ENCODE measurements around the gene DENND2D. TPM values are rescaled to one million over a fixed set of nuclear protein-coding genes. Genes with fewer than 3 reads are reported as not detected.
A peak's percentile ranks its signal among the peaks of the same experiment; 100 is the strongest.

DENND2D gene

GRCh38 chr1:111139324-111139955 lies 61.0 kb downstream of the DENND2D start:
- Histone ChIP-seq H4K91ac (ENCODE audit: low read depth, low read length, poor library complexity) (no peak overlapping the region), H3K9ac (ENCODE audit: low read depth, low read length, poor library complexity) (peak overlapping the region; percentile 90), H3K9me3 (replicated peaks in 1 of 2; ENCODE audit: control insufficient read depth in 2 of 2, insufficient read depth in 1 of 2, low read depth in 1 of 2, low read length in 2 of 2) (no peaks in the 10 kb centered on the region), H3K79me1 (ENCODE audit: low read depth, low read length) (peaks cover 2% of the 10 kb centered on the region), H2AFZ (ENCODE audit: low read length) (peak overlapping the region; percentile 99), H2BK120ac (ENCODE audit: low read depth, low read length) (no peak overlapping the region), H3K23ac (ENCODE audit: low read depth, low read length, poor library complexity) (peak overlapping the region; percentile 98), H2BK15ac (ENCODE audit: low read length) (peak overlapping the region; percentile 94), H2BK12ac (ENCODE audit: low read length) (peak overlapping the region; percentile 100), H3K27ac (replicated peaks; ENCODE audit: low read length) (peak overlapping the region; percentile 99), H3K4me1 (ENCODE audit: control insufficient read depth in 2 of 2, insufficient read depth in 1 of 2, low read depth in 1 of 2, low read length in 2 of 2) (peaks cover 0 to 11% of the 10 kb centered on the region in 2 donors), H2BK5ac (ENCODE audit: low read length) (peak overlapping the region; percentile 93), H3K4ac (ENCODE audit: low read length) (no peak overlapping the region), H2AK5ac (ENCODE audit: low read depth, low read length) (no peak overlapping the region), H3K14ac (ENCODE audit: low read length) (no peak overlapping the region), H3K4me3 (ENCODE audit: low read length in 2 of 2) (peak overlapping the region; percentile 95 to 98), H3K4me2 (ENCODE audit: insufficient read depth, low read length, poor library complexity, severe bottlenecking) (peak overlapping the region; percentile 61), H3K27me3 (ENCODE audit: control insufficient read depth in 3 of 3, insufficient read depth in 3 of 3, low read depth in 1 of 3, low read length in 3 of 3) (no peaks in the 10 kb centered on the region), H3K36me3 (replicated peaks in 1 of 2; ENCODE audit: control insufficient read depth in 2 of 2, insufficient read depth in 2 of 2, low read length in 2 of 2) (peaks cover 0 to 30% of the 10 kb centered on the region in 2 donors), H3K18ac (ENCODE audit: low read length) (peak overlapping the region; percentile 99), H4K8ac (ENCODE audit: low read depth, low read length) (no peak overlapping the region)
- peak; percentile 65 for DNase-seq (ENCODE audit: low spot score)
- no CpG with 5 or more reads among the region's 33 CpGs for WGBS, 2 donors (ENCODE audit: extremely low coverage in 2 of 2, insufficient read length in 2 of 2, insufficient replicate concordance in 1 of 2)

Small RNA genes within 50 kb of the gene (small RNA-seq; reads per million reads assigned to genes)
- gene AL355816.1 (ENCODE audit: insufficient read depth): not detected

Data from neuronal stem cell (in vitro differentiated cells).